CMK (cell line): ENCODE measurements around the gene CD72.
A peak's percentile ranks its signal among the peaks of the same experiment; 100 is the strongest.
"Not testable (repeated sequence)": the region's sequence is repeated elsewhere in the genome, so short reads cannot be mapped to it uniquely, and the experiment has no call there.

ENCODE experiments used
- DNase-seq: peaks from one replicate; pipeline ENCODE4 v3.0.0-alpha.2; 2010; ENCODE audit warnings: low read depth

CD72 gene

DNA sequence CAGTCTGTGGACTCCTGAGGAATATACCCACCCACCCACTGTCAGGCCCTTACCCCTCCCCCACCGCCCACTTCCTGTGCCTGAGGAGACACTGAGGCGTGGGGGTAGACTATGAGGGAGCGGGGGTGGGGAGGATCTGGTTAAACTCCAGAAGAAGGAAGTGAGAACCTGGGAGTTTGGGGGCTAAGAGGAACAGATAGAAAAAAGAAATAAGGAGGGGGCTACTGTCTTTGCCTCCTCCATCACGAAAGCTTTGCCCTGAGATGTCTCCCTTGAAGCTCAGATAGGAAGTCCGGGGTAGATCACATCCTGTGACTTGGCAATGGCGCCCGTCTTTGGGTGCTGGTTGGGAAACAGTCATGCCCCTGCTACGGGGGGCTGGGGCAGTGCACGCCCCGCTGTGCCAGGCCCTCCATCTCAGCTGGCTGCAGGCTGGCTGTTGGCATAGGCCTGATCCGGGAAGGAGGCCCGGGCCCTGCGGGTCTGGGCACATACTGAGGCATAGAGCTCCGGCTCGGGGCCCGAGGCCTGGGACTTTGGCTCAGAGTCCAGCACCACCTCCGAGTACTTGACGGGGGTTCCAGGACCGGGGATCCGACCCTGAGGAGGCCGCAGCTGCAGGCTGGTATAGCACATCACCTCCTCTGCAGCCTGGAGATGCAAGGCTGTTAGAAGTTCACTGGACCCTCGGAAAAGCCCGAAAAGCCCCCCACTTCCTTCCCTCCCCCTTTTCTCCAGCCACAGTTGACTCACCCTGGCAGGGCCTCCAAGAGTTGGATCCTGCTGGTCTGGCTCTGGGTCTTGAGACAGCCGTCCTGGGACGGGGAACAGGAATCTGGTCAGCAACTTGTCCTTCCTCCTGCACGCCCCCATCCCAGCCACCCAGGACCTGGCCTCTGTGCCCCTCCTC is 31.5 kb upstream of the CD72 start:
- DNase-seq = peak; percentile 67

DNA sequence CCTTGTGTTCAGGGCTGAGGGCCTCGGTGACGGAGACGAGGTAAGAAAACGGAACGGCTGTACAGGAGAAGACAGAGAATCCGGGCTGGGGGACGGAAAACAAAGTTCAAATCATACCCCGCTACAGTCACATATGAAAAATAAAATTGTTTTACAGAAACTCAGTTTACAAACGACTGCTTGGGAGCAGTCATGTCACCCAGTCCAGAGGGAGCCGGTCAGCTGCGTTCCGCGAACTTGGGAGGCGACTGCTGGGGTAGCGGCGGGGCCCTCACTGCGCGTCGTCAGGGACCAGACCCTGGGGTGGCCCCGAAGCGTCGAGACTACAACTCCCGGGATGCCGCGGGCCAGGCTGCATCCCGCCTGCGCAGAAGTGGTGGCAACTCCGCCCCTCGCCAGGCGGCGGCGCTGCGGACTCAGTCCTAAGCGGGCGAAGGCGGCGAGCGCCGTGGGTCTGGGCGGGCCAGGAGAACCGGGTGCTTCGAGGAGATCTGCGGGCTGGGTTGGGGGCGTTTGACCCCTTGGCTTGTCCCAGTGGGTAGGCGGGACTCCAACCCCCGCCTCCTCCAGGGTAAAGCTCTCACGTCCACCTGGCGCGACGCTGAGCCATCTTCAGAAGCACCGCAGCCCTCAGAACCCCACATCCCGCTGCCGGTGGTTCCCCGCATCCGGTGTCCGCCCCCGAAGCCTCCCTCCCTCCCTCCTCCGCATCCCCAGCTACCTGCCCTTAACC is 28.5 kb upstream of the CD72 start:
- peak; percentile 78 for DNase-seq

DNA sequence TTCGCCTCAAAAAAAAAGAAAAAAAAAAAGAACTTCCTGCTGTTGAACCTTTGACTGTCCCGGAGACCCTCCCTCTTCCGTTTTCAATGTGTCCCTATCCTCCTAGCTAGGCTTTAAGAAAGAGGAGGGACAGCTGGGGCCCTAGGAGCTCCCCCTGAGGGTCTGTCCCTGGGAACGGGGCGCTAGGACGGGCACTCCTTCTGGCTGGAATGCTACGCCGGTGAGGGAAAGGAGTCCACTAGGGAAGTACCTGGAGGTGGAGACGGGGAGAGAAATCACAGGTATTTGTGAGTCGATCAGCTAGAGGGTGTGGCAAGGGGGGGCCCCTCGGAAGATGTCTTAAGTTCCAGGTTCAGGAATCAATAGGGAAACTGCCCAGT is 27.9 kb upstream of the CD72 start:
- DNase-seq = peak; percentile 74

DNA sequence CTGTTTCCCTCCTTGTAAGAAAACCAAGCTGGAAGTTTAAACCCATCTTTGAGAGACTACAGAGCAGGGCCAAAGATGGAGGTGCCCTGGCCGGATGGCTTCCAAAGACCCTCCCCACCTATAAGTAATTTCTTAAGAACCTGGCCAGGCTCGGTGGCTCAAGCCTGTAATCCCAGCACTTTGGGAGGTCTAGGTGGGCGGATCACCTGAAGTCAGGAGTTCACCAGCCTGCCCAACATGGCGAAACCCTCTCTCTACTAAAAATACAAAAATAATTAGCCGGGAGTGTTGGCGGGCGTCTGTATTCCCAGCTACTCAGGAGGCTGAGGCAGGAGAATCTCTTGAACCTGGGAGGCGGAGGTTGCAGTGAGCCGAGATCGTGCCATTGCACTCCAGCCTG is 27.5 kb upstream of the CD72 start:
- DNase-seq = not testable (repeated sequence)

DNA sequence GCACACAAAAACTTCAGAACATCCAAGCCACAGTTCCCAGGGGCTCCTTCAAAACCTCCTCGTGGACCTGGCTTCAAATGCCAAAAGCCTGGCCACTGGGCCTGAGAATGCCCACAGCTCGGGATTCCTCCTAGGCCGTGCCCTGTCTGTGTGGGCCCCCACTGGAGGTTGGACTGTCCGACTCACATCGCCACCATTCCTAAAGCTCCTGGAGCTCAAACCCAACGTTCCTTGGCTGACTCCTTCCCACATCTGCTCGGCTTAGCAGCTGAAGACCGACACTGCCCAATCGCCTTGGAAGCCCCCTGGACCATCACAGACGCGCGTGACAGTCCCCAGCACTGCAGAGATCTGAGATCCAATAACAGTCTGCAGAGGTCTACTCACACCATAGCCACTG is 24.8 kb upstream of the CD72 start:
- no peak for DNase-seq

DNA sequence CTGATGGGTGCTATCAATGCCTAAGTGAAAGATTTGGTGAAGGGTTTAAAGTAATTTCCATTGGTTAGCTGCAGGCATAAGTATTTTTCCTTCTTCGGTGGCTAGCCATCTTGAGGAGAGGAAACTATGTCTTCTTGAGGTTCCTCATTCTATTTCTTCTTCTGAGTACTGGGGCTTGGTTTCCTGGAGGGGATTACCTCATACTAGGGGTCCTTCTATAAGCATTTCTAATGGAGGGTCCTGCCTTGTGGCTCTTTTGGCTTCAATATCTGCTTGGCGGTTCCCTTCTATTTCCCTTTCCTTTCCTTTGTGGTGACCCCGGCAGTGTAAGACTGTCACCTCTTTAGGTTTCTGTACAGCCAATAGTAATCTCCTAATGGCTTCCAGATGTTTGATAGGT is 23.3 kb upstream of the CD72 start:
- not testable (repeated sequence) for DNase-seq

DNA sequence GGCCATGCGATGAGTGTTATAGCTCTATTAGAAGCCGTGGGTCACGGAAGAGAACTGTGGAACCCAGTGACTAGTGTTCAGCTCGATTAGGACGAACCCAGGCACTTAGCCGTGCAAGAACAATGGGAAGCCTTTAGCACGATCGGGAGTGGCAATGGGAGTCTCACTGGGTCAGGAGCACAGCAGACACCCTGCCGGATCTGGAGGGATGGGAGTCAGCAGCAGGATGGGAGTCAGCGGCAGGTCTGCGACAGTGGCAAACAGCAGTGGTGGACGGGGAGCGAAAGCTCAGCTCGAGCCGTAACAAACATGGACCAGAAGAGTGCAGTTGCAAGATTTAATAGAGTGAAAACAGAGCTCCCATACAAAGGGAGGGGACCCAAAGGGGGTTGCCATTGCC is 22.2 kb upstream of the CD72 start:
- DNase-seq = not testable (repeated sequence)

DNA sequence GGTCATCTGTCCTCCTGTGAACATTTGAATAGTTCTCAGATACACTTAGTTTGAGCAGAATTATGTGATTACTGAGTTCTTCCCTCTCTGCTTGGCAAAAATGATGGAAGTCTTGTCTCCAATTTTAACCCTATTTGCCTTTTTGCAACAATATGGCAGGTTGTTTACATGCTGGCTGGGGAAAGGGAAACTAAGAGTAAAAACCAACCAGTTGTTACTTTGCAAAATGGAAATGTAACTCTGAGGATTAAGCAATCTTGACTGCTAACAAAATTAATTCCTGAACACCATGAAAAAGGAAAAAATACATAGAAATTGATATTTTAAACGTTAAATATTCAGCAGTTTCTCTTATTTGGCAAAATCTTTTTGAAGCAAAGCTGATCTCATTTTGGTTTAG is 21.4 kb upstream of the CD72 start:
- no peak for DNase-seq

DNA sequence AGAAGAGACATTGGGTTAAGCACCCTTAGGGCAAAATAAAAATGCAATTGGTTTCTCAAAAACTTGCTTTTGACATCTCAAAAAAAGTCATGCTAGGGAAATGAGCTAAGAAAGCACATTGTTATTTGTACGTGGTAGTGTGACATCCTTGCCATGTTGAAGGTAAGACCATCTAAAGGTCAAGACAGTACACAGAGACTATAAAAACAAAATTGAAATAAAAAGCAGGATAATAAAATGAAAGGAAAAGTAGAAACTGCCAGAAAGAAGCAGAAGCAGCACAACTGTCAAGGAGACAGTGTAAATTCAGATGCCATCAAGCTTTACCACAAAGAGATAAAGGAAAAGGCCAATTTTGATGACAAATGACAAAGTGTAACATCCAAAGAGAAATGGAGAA is 21.0 kb upstream of the CD72 start:
- not testable (repeated sequence) for DNase-seq

DNA sequence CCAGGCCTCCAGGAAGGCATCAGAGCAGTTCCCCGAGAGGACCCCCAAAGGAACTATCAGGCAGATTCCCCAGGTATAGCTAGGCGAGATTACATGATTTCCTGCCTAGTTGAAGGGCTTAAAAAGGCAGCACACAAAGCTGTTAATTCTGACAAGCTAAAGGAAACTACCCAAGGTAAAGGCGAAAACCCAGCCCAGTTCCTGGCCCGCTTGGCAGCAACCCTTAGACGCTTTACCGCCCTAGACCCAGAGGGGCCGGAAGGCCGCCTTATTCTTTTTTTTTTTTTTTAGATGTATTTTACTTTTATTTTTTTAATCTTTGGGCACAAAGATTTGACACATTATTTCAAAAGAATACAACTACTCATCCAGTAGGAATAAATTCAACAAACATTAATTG is 20.5 kb upstream of the CD72 start:
- not testable (repeated sequence) for DNase-seq

DNA sequence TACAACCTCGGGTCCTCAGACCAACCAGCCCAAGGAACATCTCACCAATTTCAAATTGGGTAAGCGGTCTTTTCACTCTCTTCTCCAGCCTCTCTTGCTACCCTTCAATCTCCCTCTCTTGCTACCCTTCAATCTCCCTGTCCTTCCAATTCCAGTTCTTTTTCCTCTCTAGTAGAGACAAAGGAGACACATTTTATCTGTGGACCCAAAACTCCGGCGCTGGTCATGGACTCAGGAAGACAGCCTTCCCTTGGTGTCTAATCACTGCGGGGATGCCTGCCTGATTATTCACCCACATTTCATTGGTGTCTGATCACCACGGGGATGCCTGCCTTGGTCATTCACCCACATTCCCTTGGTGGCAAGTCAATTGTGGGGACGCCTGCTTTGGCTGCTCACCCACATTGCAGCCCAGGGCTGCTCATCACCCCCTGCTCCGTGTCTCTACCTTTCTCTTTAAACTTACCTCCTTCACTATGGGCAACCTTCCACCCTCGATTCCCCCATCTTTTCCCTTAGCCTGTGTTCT is 19.3 kb upstream of the CD72 start:
- not testable (repeated sequence) for DNase-seq

DNA sequence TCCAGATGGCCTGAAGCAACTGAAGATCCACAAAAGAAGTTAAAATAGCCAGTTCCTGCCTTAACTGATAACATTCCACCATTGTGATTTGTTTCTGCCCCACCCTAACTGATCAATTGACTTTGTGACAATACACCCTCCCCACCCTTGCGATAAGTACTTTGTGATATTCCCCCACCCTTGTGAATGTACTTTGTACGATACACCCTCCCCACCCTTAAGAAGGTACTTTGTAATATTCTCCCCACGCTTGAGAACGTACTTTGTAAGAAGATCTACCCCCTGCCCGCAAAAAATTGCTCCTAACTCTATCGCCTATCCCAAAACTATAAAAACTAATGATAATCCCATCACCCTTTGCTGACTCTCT is 18.6 kb upstream of the CD72 start:
- DNase-seq = not testable (repeated sequence)

DNA sequence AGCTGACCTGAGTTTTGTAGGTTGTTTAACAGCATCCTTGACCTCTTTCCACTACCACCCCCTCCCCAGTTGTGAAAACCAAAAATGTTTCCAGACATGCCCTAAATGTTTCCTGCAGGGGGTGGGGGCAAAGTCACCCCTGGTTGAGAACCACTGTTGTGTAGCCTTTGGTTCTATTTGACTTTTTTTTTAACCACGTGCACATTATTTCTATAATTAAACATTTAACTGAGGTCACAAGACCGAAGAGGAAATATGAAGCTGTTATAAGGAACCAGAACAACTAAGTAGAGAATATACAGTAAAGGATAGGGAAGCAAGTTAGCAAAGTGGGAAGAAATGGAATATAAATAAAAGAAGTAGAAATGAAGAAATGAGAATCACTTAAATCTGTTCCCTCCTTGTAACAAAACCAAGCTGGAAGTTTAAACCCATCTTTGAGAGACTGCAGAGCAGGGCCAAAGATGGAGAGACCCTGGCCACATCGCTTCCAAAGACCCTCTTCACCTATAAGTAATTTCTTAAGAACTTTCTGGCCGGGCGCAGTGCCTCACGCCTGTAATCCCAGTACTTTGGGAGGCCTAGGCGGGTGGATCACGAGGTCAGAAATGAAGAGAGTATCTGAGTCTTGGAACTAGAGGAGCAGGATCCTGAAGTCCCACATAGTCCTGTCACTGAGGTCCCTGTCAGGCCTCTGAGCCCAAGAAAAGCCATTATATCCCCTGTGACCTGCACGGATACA is 18.1 kb upstream of the CD72 start:
- no peak for DNase-seq

DNA sequence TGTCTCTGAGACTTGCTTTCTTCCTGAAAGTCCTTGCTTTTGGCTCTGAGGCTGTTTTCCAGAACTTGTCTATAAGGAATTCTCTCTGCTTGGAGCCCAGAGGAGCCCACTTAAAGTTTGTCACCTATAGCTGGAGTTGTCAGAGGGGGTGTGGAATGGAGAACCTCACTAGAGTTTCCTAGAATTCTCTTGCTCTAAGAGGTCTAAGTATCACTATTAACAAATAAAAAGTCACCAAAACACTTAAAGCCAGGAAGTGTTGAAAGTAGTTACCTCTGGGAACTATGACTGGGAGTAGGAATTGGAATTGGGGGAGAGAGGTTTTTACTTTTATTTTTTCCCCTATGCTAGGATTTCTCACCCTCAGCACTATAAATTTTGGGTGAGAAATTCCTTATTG is 17.5 kb upstream of the CD72 start:
- DNase-seq = no peak

DNA sequence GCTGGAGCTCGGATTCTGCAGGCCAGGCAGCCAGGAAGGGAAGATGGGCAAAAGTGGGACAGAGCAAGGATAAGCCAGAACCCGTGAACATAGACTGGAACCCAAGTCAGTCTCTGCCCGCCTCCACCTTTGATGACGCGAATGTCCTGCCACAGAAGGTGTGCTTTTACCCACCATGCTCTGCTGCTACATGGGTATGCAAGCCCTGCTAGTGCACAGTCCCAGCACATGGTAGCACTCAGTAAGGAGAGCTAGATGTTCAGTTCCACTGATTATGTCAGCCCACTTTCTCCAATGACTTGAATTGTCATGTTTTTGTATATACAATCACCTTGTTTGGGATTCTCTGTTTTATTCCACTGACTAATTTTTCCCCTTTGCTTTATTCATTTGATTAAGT is 11.4 kb upstream of the CD72 start:
- no peak for DNase-seq

DNA sequence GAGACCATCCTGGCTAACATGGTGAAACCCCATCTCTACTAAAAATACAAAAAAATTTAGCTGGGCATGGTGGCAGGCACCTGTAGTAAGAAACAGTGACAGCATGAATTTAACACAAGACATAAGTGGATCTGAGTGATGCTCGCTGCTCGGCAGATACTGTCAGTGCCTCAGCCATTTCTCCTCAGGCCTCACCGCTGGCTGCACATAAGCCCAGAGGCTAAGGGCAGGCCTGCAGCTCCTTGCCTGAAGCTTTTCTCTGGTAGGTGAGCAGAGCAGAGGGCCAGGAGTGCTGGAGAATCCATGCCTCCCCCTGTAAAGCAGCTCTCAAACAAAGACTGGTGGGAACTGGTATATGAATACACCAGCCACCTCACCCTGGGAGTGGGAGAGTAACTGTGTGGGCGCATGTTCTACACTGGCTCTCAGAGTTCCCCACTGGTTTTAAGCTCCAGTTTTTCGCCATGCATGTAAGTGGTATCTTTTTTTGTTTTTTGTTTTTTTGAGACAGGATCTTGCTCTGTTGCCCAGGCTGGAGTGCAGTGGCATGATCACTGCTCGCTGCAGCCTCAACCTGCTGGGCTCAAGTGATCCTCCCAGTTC is 10.3 kb upstream of the CD72 start:
- DNase-seq = no peak

DNA sequence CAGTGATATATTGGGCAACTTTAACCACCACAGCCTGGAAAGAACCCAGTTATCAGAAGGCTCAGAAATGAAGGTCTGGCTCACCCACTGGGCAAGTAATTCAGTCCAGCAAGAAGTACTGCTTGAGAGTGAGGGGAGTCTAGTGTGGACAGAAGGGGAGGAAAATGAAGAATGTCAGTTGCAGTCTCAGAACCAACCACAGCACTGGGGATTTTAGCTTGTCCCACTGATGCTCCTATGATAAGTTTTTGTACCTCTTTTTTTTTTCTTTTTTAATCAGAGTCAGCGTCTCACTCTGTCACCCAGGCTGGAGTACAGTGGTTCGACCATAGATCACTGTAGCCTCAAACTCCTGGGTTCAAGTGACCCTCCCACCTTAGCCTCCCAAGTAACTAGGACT is 9.4 kb upstream of the CD72 start:
- DNase-seq = no peak

DNA sequence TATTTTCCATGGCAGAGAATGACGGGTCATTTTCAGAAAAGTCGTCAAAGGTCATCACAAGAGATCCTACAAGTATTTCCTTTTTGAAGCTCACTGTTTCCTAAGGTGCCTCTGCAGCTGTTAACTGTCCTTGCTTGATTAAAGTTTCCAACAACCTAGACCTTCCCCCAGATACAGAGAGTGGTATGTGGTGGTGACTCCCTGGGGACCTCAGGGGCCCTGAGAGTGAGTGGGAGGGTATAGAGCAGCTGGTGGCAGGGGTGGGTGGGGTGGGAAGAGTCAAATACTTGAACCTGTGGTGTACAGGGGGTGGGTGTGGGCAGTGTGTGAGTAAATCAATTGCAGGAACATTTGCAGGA is 1.6 kb upstream of the CD72 start:
- no peak for DNase-seq

DNA sequence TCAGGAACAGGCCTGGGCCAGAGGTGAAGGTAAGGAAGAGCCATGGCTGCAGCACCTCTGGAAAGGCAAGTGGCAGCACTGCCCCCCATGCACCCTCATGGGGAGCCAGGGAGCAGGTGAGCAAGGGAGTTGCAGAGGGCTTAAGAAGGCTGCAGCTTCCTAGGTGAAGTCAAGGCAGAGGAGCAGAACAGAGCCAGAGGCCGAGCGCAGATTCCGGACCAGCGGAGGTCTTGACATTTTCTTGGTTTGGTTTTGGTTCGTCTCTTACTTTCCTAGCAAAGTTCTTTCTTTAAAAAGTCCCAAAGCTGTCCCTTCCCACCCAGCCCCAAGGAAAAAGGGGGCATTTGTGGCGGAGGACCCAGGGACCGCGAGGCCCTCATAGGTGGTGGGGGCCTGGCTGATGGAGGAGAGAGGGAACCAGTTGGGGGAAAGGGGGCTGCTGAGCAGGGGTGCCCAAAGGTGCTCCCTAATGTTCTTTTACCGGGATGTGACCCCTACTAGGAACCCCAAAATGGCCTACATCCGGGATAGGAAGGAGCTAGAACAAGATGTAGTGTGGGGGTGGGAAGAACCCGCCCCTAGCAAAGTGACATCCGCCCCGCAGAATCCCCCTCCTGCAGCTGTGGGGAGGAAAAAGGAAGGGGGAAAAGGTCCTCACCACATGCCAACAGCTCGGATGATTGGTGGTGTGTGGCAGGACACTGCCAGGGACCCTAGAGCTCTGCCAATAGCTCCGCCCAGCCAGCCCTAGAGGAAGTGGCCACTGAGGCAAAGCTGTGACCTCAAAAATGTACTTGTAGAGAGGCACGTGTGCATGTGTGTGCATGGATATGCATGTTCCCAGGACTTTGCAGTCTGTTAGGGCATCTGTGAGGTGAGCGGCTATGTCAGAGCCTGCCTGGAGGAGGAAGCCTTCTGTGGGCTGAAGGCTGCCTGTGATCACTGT is 914 bp upstream of the CD72 start:
- no peak for DNase-seq

DNA sequence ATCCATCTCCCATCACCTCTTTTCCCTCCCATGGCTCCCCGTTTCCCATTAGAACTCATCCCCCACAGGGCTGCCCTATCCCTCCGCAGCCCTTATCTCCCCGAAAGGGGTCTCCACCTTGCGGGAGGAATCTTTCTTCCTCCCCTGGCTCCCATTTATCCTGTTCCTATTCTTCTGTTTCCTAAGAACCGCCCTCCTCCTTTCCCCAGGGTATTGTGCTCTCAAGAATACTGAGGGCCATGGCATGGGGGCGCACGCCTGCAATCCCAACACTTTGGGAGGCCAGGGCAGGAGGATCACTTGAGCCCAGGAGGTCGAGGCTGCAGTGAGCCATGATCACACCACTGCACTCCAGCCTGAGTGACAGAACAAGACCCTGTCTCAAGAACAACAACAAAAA is 665 bp downstream of the CD72 start:
- no peak for DNase-seq
